Upper lobe of right lung (tissue), 1 donor: ENCODE measurements around the gene ZNF365. TPM values are rescaled to one million over a fixed set of nuclear protein-coding genes. Genes with fewer than 3 reads are reported as not detected.
"Not testable (repeated sequence)": the region's sequence is repeated elsewhere in the genome, so short reads cannot be mapped to it uniquely, and the experiment has no call there.

Experiments used
- ATAC-seq: fragments of 200-7000 bp; cut with Tn5 transposase; one replicate; pipeline ENCODE4 v1.9.1; 2020; ENCODE audit warnings: mild to moderate bottlenecking, moderate library complexity
- DNase-seq: peaks from one replicate; pipeline ENCODE4 v3.0.0-alpha.2; 2020
- H3K27ac ChIP-seq: fragments of 200-600 bp; one replicate; pipeline ENCODE4 v1.8.0; 2022
- H3K27me3 ChIP-seq: fragments of 200-600 bp; one replicate; pipeline ENCODE4 v1.8.0; 2022; ENCODE audit warnings: mild to moderate bottlenecking
- H3K36me3 ChIP-seq: fragments of 200-600 bp; one replicate; pipeline ENCODE4 v1.8.0; 2022
- H3K4me1 ChIP-seq: fragments of 200-600 bp; one replicate; pipeline ENCODE4 v1.8.0; 2022
- H3K4me3 ChIP-seq: fragments of 200-600 bp; one replicate; pipeline ENCODE4 v1.8.0; 2022; ENCODE audit warnings: mild to moderate bottlenecking
- H3K9me3 ChIP-seq: fragments of 200-600 bp; one replicate; pipeline ENCODE4 v1.8.0; 2022
- CTCF ChIP-seq: fragments of 200-600 bp; IDR thresholded peaks from one replicate; pipeline ENCODE4 v1.8.0; 2022; ENCODE audit warnings: antibody characterized with exemption
- intact Hi-C: fragments of 100-400 bp; cut with DNase I; formaldehyde crosslinking; loops from one replicate; pipeline ENCODE4 v1.11.0; 2022
- total RNA-seq: library from RNA; stranded (reverse); fragmentation: NEBNext Ultra II Directional; extraction: Animal tissue kit (Norgen Biotek cat#: 25700); gene quantifications from one replicate; pipeline ENCODE4 v1.2.1, GENCODE V29; 2021
- donor health status: DM: no; HTN: yes; CAD: no; lungs with severe emphysema.

Gene ZNF365
- total RNA-seq, 1 donor from 2014 or later = 1.3 TPM

- ATAC-seq = no peak
- Histone ChIP-seq H3K4me3 (no peak overlapping the region), H3K36me3 (no peaks in the 10 kb centered on the region), H3K9me3 (no peaks in the 10 kb centered on the region), H3K27me3 (no peaks in the 10 kb centered on the region), H3K4me1 (no peaks in the 10 kb centered on the region), H3K27ac (no peak overlapping the region)
- no peak for DNase-seq
- no peak for TF ChIP-seq CTCF
- intact Hi-C loops = no loop called here
Observed at GRCh38 chr10:62394556-62395018, 20.4 kb downstream of the ZNF365 start.

GRCh38 chr10:62395892-62396291, 21.7 kb downstream of the ZNF365 start:
- no peaks in the 10 kb centered on the region for H3K27me3 ChIP-seq
- intact Hi-C loops = no loop called here
- H3K4me1 ChIP-seq = no peaks in the 10 kb centered on the region
- no peak for ATAC-seq
- H3K9me3 ChIP-seq = no peaks in the 10 kb centered on the region
- H3K27ac ChIP-seq = no peak overlapping the region
- no peak for TF ChIP-seq CTCF
- H3K36me3 ChIP-seq = no peaks in the 10 kb centered on the region
- DNase-seq = no peak
- H3K4me3 ChIP-seq = no peak overlapping the region

- H3K9me3 ChIP-seq = no peaks in the 10 kb centered on the region
- DNase-seq (no peak), ATAC-seq (no peak)
- no peaks in the 10 kb centered on the region for H3K4me1 ChIP-seq
- intact Hi-C loops = no loop called here
- H3K4me3 ChIP-seq = no peak overlapping the region
- H3K27me3 ChIP-seq = no peaks in the 10 kb centered on the region
- H3K27ac ChIP-seq = no peak overlapping the region
- no peaks in the 10 kb centered on the region for H3K36me3 ChIP-seq
- TF ChIP-seq CTCF = no peak
Observed at GRCh38 chr10:62396864-62397263, 22.7 kb downstream of the ZNF365 start.

GRCh38 chr10:62399211-62399610, 25.0 kb downstream of the ZNF365 start:
- no peak overlapping the region for H3K4me3 ChIP-seq
- intact Hi-C loops = no loop called here
- no peak for DNase-seq
- TF ChIP-seq CTCF = no peak
- no peaks in the 10 kb centered on the region for H3K27me3 ChIP-seq
- no peaks in the 10 kb centered on the region for H3K36me3 ChIP-seq
- no peak for ATAC-seq
- H3K4me1 ChIP-seq = no peaks in the 10 kb centered on the region
- no peaks in the 10 kb centered on the region for H3K9me3 ChIP-seq
- no peak overlapping the region for H3K27ac ChIP-seq

- no peak for DNase-seq
- Histone ChIP-seq H3K4me3 (no peak overlapping the region), H3K27me3 (no peaks in the 10 kb centered on the region), H3K27ac (no peak overlapping the region), H3K4me1 (no peaks in the 10 kb centered on the region), H3K36me3 (no peaks in the 10 kb centered on the region), H3K9me3 (no peaks in the 10 kb centered on the region)
- ATAC-seq = no peak
- intact Hi-C loops = no loop called here
- TF ChIP-seq CTCF = no peak
Observed at GRCh38 chr10:62402508-62402907, 28.3 kb downstream of the ZNF365 start.

GRCh38 chr10:62410528-62410927, 36.4 kb downstream of the ZNF365 start:
- intact Hi-C loops, H3K27ac ChIP-seq, H3K36me3 ChIP-seq, ATAC-seq, DNase-seq, H3K9me3 ChIP-seq, H3K27me3 ChIP-seq, H3K4me3 ChIP-seq, H3K4me1 ChIP-seq: not testable (repeated sequence)

GRCh38 chr10:62410934-62411333, 36.8 kb downstream of the ZNF365 start:
- H3K27ac ChIP-seq, H3K36me3 ChIP-seq, intact Hi-C loops, H3K4me1 ChIP-seq, ATAC-seq, DNase-seq, H3K9me3 ChIP-seq, H3K4me3 ChIP-seq, H3K27me3 ChIP-seq: not testable (repeated sequence)
